Measurements from ENCODE around the gene SLC9A9.

The SLC9A9 gene

GRCh38 chr3:143265501-143266070 lies 582.7 kb downstream of the SLC9A9 start:
- DNase-seq = no peak
- H3K9me3 Mint-ChIP-seq = no peaks in the 10 kb centered on the region
- H3K4me1 Mint-ChIP-seq = peaks cover 13% of the 10 kb centered on the region
- H3K36me3 Mint-ChIP-seq (ENCODE audit: low read depth) = no peaks in the 10 kb centered on the region
- no peak overlapping the region for H3K27ac Mint-ChIP-seq
- H3K27me3 Mint-ChIP-seq (ENCODE audit: low read depth, poor library complexity) = peaks cover 3% of the 10 kb centered on the region
- TF ChIP-seq CTCF (IDR thresholded peaks at IDR 0.05) = no peak
- H3K4me3 Mint-ChIP-seq = no peak overlapping the region

GRCh38 chr3:143263852-143264513 lies 584.3 kb downstream of the SLC9A9 start:
- TF ChIP-seq CTCF (IDR thresholded peaks at IDR 0.05) = no peak
- Mint-ChIP-seq H3K27me3 (ENCODE audit: low read depth, poor library complexity) (peaks cover 3% of the 10 kb centered on the region), H3K4me3 (no peak overlapping the region), H3K36me3 (ENCODE audit: low read depth) (no peaks in the 10 kb centered on the region), H3K9me3 (no peaks in the 10 kb centered on the region), H3K4me1 (peaks cover 13% of the 10 kb centered on the region), H3K27ac (no peak overlapping the region)
- DNase-seq = no peak

- H3K27me3 Mint-ChIP-seq (ENCODE audit: low read depth, poor library complexity) = peaks cover 3% of the 10 kb centered on the region
- no peak for DNase-seq
- no peaks in the 10 kb centered on the region for H3K36me3 Mint-ChIP-seq (ENCODE audit: low read depth)
- H3K9me3 Mint-ChIP-seq = no peaks in the 10 kb centered on the region
- no peak overlapping the region for H3K4me3 Mint-ChIP-seq
- peaks cover 10% of the 10 kb centered on the region for H3K4me1 Mint-ChIP-seq
- TF ChIP-seq CTCF (IDR thresholded peaks at IDR 0.05) = no peak
- H3K27ac Mint-ChIP-seq = no peak overlapping the region
Observed at GRCh38 chr3:143261848-143262247, 586.4 kb downstream of the SLC9A9 start.

GRCh38 chr3:143258692-143259091 lies 589.6 kb downstream of the SLC9A9 start:
- Mint-ChIP-seq H3K4me1 (peaks cover 5% of the 10 kb centered on the region), H3K4me3 (no peak overlapping the region), H3K27ac (no peak overlapping the region), H3K27me3 (ENCODE audit: low read depth, poor library complexity) (peaks cover 2% of the 10 kb centered on the region), H3K36me3 (ENCODE audit: low read depth) (no peaks in the 10 kb centered on the region), H3K9me3 (no peaks in the 10 kb centered on the region)
- TF ChIP-seq CTCF (IDR thresholded peaks at IDR 0.05) = no peak
- no peak for DNase-seq

- Mint-ChIP-seq H3K27me3 (ENCODE audit: low read depth, poor library complexity) (peaks cover 2% of the 10 kb centered on the region), H3K9me3 (no peaks in the 10 kb centered on the region), H3K4me3 (no peak overlapping the region), H3K27ac (no peak overlapping the region), H3K4me1 (peaks cover 6% of the 10 kb centered on the region), H3K36me3 (ENCODE audit: low read depth) (no peaks in the 10 kb centered on the region)
- TF ChIP-seq CTCF (IDR thresholded peaks at IDR 0.05) = no peak
- no peak for DNase-seq
Observed at GRCh38 chr3:143256416-143256815, 591.9 kb downstream of the SLC9A9 start.

- Mint-ChIP-seq H3K36me3 (ENCODE audit: low read depth) (peaks cover under 1% of the 10 kb centered on the region), H3K4me3 (no peak overlapping the region)
Observed at GRCh38 chr3:143255739-143256138, 592.5 kb downstream of the SLC9A9 start.

More at GRCh38 chr3:143255739-143256138, 592.5 kb downstream of the SLC9A9 start:
- H3K4me1 Mint-ChIP-seq = peaks cover 6% of the 10 kb centered on the region
- no peak overlapping the region for H3K27ac Mint-ChIP-seq
- H3K27me3 Mint-ChIP-seq (ENCODE audit: low read depth, poor library complexity) = peaks cover 2% of the 10 kb centered on the region
- TF ChIP-seq CTCF (IDR thresholded peaks at IDR 0.05) = no peak
- DNase-seq = no peak
- H3K9me3 Mint-ChIP-seq = peaks cover 5% of the 10 kb centered on the region

Measured in nephron progenitor cell (in vitro differentiated cells).